Skeletal muscle satellite cell (primary cell): ENCODE measurements around the gene MAML3.

Experiments used
- H3K27me3 ChIP-seq: 2 replicates; pipeline ENCODE4 v1.7.0; 2013; ENCODE audit warnings: low read length; ENCODE audit not compliant: control insufficient read depth, insufficient read depth
- H3K36me3 ChIP-seq: 2 replicates; pipeline ENCODE4 v1.7.0; 2013; ENCODE audit warnings: mild to moderate bottlenecking, control low read depth, low read length; ENCODE audit not compliant: insufficient read depth
- H3K4me1 ChIP-seq: 2 replicates; pipeline ENCODE4 v1.7.0; 2013; ENCODE audit warnings: low read length; ENCODE audit not compliant: control insufficient read depth, insufficient read depth
- H3K4me2 ChIP-seq: 2 replicates; pipeline ENCODE4 v1.7.0; 2013; ENCODE audit warnings: mild to moderate bottlenecking, low read length
- H3K4me3 ChIP-seq: 2 replicates; pipeline ENCODE4 v1.7.0; 2013; ENCODE audit warnings: low read length
- H3K9ac ChIP-seq: 2 replicates; pipeline ENCODE4 v1.7.0; 2013; ENCODE audit warnings: mild to moderate bottlenecking, low read depth, low read length, moderate library complexity
- H3K9me3 ChIP-seq: replicated peaks from 2 replicates; pipeline ENCODE4 v1.7.0; 2013; ENCODE audit warnings: mild to moderate bottlenecking, control low read depth, low read length

Gene MAML3

GRCh38 chr4:139910106-139910505 is 243.9 kb downstream of the MAML3 start:
- no peaks in the 10 kb centered on the region for H3K36me3 ChIP-seq
- no peak overlapping the region for H3K9ac ChIP-seq
- no peak overlapping the region for H3K4me3 ChIP-seq
- no peaks in the 10 kb centered on the region for H3K9me3 ChIP-seq
- peaks cover 8% of the 10 kb centered on the region for H3K4me1 ChIP-seq
- H3K27me3 ChIP-seq, result peaks cover 8% of the 10 kb centered on the region
- no peak overlapping the region for H3K4me2 ChIP-seq

GRCh38 chr4:139908636-139909437 is 245.1 kb downstream of the MAML3 start:
- Histone ChIP-seq H3K36me3 (no peaks in the 10 kb centered on the region), H3K4me2 (no peak overlapping the region), H3K4me1 (peaks cover 6% of the 10 kb centered on the region), H3K4me3 (no peak overlapping the region), H3K9ac (no peak overlapping the region), H3K27me3 (peaks cover 3% of the 10 kb centered on the region), H3K9me3 (no peaks in the 10 kb centered on the region)

GRCh38 chr4:139907001-139907809 is 246.8 kb downstream of the MAML3 start:
- Histone ChIP-seq H3K27me3 (no peaks in the 10 kb centered on the region), H3K9ac (no peak overlapping the region), H3K4me2 (no peak overlapping the region), H3K4me3 (no peak overlapping the region), H3K9me3 (no peaks in the 10 kb centered on the region), H3K4me1 (no peaks in the 10 kb centered on the region), H3K36me3 (no peaks in the 10 kb centered on the region)

GRCh38 chr4:139905489-139905888 is 248.5 kb downstream of the MAML3 start:
- H3K4me2 ChIP-seq, result no peak overlapping the region
- no peaks in the 10 kb centered on the region for H3K9me3 ChIP-seq
- no peaks in the 10 kb centered on the region for H3K36me3 ChIP-seq
- H3K4me3 ChIP-seq, result no peak overlapping the region
- no peak overlapping the region for H3K9ac ChIP-seq
- H3K27me3 ChIP-seq, result peaks cover 3% of the 10 kb centered on the region
- peaks cover 5% of the 10 kb centered on the region for H3K4me1 ChIP-seq

GRCh38 chr4:139904406-139904805 is 249.6 kb downstream of the MAML3 start:
- Histone ChIP-seq H3K4me2 (no peak overlapping the region), H3K4me1 (peaks cover 5% of the 10 kb centered on the region), H3K36me3 (no peaks in the 10 kb centered on the region), H3K9me3 (no peaks in the 10 kb centered on the region), H3K27me3 (peaks cover 3% of the 10 kb centered on the region), H3K4me3 (no peak overlapping the region), H3K9ac (no peak overlapping the region)

- no peaks in the 10 kb centered on the region for H3K36me3 ChIP-seq
- no peaks in the 10 kb centered on the region for H3K9me3 ChIP-seq
Measured at GRCh38 chr4:139903845-139904244, 250.1 kb downstream of the MAML3 start.

GRCh38 chr4:139902321-139903320 is 251.4 kb downstream of the MAML3 start:
- Histone ChIP-seq H3K36me3 (no peaks in the 10 kb centered on the region), H3K4me2 (peak overlapping the region; percentile 86), H3K4me3 (peak overlapping the region; percentile 66)

More at GRCh38 chr4:139903845-139904244, 250.1 kb downstream of the MAML3 start:
- H3K4me3 ChIP-seq, result no peak overlapping the region
- peaks cover 5% of the 10 kb centered on the region for H3K4me1 ChIP-seq
- no peak overlapping the region for H3K4me2 ChIP-seq
- H3K9ac ChIP-seq, result no peak overlapping the region
- peaks cover 3% of the 10 kb centered on the region for H3K27me3 ChIP-seq

GRCh38 chr4:139901531-139902320 is 252.3 kb downstream of the MAML3 start:
- Histone ChIP-seq H3K4me1 (peaks cover 5% of the 10 kb centered on the region), H3K36me3 (no peaks in the 10 kb centered on the region), H3K9me3 (no peaks in the 10 kb centered on the region), H3K9ac (peak overlapping the region; percentile 53), H3K4me2 (peak overlapping the region; percentile 86), H3K4me3 (peak overlapping the region; percentile 66), H3K27me3 (peaks cover 3% of the 10 kb centered on the region)

More at GRCh38 chr4:139902321-139903320, 251.4 kb downstream of the MAML3 start:
- peaks cover 3% of the 10 kb centered on the region for H3K27me3 ChIP-seq
- H3K9me3 ChIP-seq, result no peaks in the 10 kb centered on the region
- peak overlapping the region; percentile 53 for H3K9ac ChIP-seq
- peaks cover 5% of the 10 kb centered on the region for H3K4me1 ChIP-seq

GRCh38 chr4:139900964-139901376 is 253.0 kb downstream of the MAML3 start:
- H3K9ac ChIP-seq, result no peak overlapping the region
- H3K36me3 ChIP-seq, result no peaks in the 10 kb centered on the region
- no peak overlapping the region for H3K4me3 ChIP-seq
- H3K9me3 ChIP-seq, result no peaks in the 10 kb centered on the region
- H3K4me2 ChIP-seq, result no peak overlapping the region
- peaks cover 8% of the 10 kb centered on the region for H3K27me3 ChIP-seq
- H3K4me1 ChIP-seq, result peaks cover 5% of the 10 kb centered on the region

GRCh38 chr4:139899346-139899745 is 254.6 kb downstream of the MAML3 start:
- no peaks in the 10 kb centered on the region for H3K9me3 ChIP-seq
- H3K9ac ChIP-seq, result no peak overlapping the region
- peaks cover 5% of the 10 kb centered on the region for H3K4me1 ChIP-seq
- H3K4me2 ChIP-seq, result no peak overlapping the region
- no peak overlapping the region for H3K4me3 ChIP-seq
- H3K27me3 ChIP-seq, result peaks cover 16% of the 10 kb centered on the region
- H3K36me3 ChIP-seq, result no peaks in the 10 kb centered on the region
